G401.6 (cell line): Measurements from ENCODE around the gene CCDC184.

Experiments
- FAIRE-seq: peaks from 2 replicates; lab custom pipeline; 2012; peaks lifted over from hg19 to GRCh38; lab: Jason Lieb, UNC

The CCDC184 gene

GRCh38 chr12:48180424-48180823 is 3.0 kb upstream of the CCDC184 start:
- FAIRE-seq = no peak

- no peak for FAIRE-seq
These were observed 2.5 kb upstream of the CCDC184 start for GRCh38 chr12:48180857-48181495.

GRCh38 chr12:48182631-48183030 is 813 bp upstream of the CCDC184 start:
- no peak for FAIRE-seq

- FAIRE-seq = no peak
These were observed 568 bp downstream of the CCDC184 start for GRCh38 chr12:48183876-48184548.

- FAIRE-seq = no peak
These were observed 1.1 kb downstream of the CCDC184 start for GRCh38 chr12:48184549-48184922.

- FAIRE-seq = no peak
These were observed 1.9 kb downstream of the CCDC184 start for GRCh38 chr12:48185181-48185919.

- no peak for FAIRE-seq
These were observed 4.7 kb downstream of the CCDC184 start for GRCh38 chr12:48187916-48188695.

GRCh38 chr12:48189331-48190125 is 6.1 kb downstream of the CCDC184 start:
- peak; percentile 96 for FAIRE-seq

- FAIRE-seq = no peak
These were observed 7.7 kb downstream of the CCDC184 start for GRCh38 chr12:48191096-48191495.

GRCh38 chr12:48192861-48193260 is 9.4 kb downstream of the CCDC184 start:
- FAIRE-seq = no peak

GRCh38 chr12:48193623-48194022 is 10.2 kb downstream of the CCDC184 start:
- FAIRE-seq = no peak

- FAIRE-seq = no peak
These were observed 11.4 kb downstream of the CCDC184 start for GRCh38 chr12:48194799-48195201.

GRCh38 chr12:48197549-48197970 is 14.1 kb downstream of the CCDC184 start:
- no peak for FAIRE-seq

- FAIRE-seq = peak; percentile 89
These were observed 14.7 kb downstream of the CCDC184 start for GRCh38 chr12:48197971-48198671.

GRCh38 chr12:48198672-48198971 is 15.2 kb downstream of the CCDC184 start:
- no peak for FAIRE-seq

- no peak for FAIRE-seq
These were observed 15.5 kb downstream of the CCDC184 start for GRCh38 chr12:48198985-48199384.

- no peak for FAIRE-seq
These were observed 16.4 kb downstream of the CCDC184 start for GRCh38 chr12:48199774-48200221.

- FAIRE-seq = no peak
These were observed 17.6 kb downstream of the CCDC184 start for GRCh38 chr12:48201091-48201490.

- FAIRE-seq = no peak
These were observed 18.1 kb downstream of the CCDC184 start for GRCh38 chr12:48201516-48201915.

GRCh38 chr12:48202766-48203165 is 19.3 kb downstream of the CCDC184 start:
- no peak for FAIRE-seq

- no peak for FAIRE-seq
These were observed 19.7 kb downstream of the CCDC184 start, which contains the start of gene OR10AD1 for GRCh38 chr12:48203192-48203591. OR10AD1 (minus strand) TSS chr12:48203292; CDS start chr12:48203292, 0 bp downstream.
